ENCODE measurements around the gene PATE4. TPM values are rescaled to one million over a fixed set of nuclear protein-coding genes. Genes with fewer than 3 reads are reported as not detected.
A peak's percentile ranks its signal among the peaks of the same experiment; 100 is the strongest.

The PATE4 gene, protein sequence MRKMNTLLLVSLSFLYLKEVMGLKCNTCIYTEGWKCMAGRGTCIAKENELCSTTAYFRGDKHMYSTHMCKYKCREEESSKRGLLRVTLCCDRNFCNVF
- not detected for polyA plus RNA-seq (2013, experiment 1 of 2)
- polyA plus RNA-seq (2013, experiment 2 of 2), result not detected

DNA sequence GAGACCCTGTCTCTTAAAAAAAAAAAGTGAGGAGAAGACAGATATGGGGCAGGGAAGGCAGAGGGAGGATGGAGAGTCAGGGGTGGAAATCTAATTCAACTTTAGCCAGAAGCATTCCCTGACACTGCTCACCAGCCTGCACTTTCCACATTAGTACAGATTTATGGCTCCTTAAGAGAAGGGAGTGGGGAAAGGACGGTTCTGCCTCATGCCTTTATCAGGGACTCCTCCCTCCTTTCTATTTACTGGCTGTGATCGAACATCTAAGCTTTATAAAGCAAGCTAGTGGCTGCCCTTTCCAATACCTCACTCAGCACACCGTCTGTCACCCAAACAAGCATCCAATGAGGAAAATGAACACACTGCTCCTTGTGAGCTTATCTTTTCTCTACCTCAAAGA lies at the start of gene PATE4:
Gene PATE4, plus strand, starts transcription at position 301 of the 400 bp plus-strand sequence. Its CDS starts 44 bp downstream, at position 345.
- H3K14ac ChIP-seq (ENCODE audit: low read length in 2 of 2), result no peak within 1 kb of the TSS
- no peak within 1 kb of the TSS for H3K4ac ChIP-seq (ENCODE audit: low read depth in 1 of 2, low read length in 2 of 2)
- H2AFZ ChIP-seq (ENCODE audit: low read depth, low read length), result no peak within 1 kb of the TSS
- H2AK5ac ChIP-seq (ENCODE audit: low read length, severe bottlenecking), result no peak within 1 kb of the TSS
- no peaks in the 10 kb centered on the region for H3K36me3 ChIP-seq (ENCODE audit: control insufficient read depth in 1 of 2, insufficient read depth in 2 of 2, low read depth in 1 of 2, low read length in 2 of 2)
- H2BK12ac ChIP-seq (ENCODE audit: low read length in 2 of 2), result no peak within 1 kb of the TSS
- no peak within 1 kb of the TSS for H3K23ac ChIP-seq (ENCODE audit: low read length in 2 of 2)
- H4K91ac ChIP-seq (ENCODE audit: low read length), result no peak within 1 kb of the TSS
- no peak within 1 kb of the TSS for H2BK5ac ChIP-seq (ENCODE audit: low read depth, low read length, poor library complexity, severe bottlenecking)
- peaks cover 0 to 16% of the 10 kb centered on the region in 2 experiments for H3K27me3 ChIP-seq (ENCODE audit: control insufficient read depth in 1 of 2, insufficient read depth in 1 of 2, low read length in 2 of 2)
- H3K4me3 ChIP-seq (ENCODE audit: insufficient read depth in 1 of 2, low read depth in 1 of 2, low read length in 2 of 2), result no peak within 1 kb of the TSS
- H2BK15ac ChIP-seq (ENCODE audit: low read depth, poor library complexity, severe bottlenecking), result no peak within 1 kb of the TSS
- no peak for DNase-seq
- no peak within 1 kb of the TSS for H3K18ac ChIP-seq (ENCODE audit: low read depth in 1 of 2, low read length in 2 of 2)
- no peak within 1 kb of the TSS for H3K27ac ChIP-seq (ENCODE audit: low read length, poor library complexity, severe bottlenecking)
- H3K79me1 ChIP-seq (replicated peaks; ENCODE audit: low read length, poor library complexity, severe bottlenecking), result no peaks in the 10 kb centered on the region
- H3K9ac ChIP-seq (ENCODE audit: low read length), result no peak within 1 kb of the TSS
- no peaks in the 10 kb centered on the region for H3K4me1 ChIP-seq (ENCODE audit: control insufficient read depth, insufficient read depth, low read depth, low read length)
- WGBS, result 33% methylated on average over 2 of the region's 3 CpGs
- H3K4me2 ChIP-seq (ENCODE audit: low read length, poor library complexity, severe bottlenecking), result no peak within 1 kb of the TSS
- H2BK120ac ChIP-seq (ENCODE audit: low read depth, low read length), result no peak within 1 kb of the TSS
- H3K9me3 ChIP-seq (ENCODE audit: control insufficient read depth, low read length), result no peaks in the 10 kb centered on the region
- H4K8ac ChIP-seq (ENCODE audit: low read length), result no peak within 1 kb of the TSS

DNA sequence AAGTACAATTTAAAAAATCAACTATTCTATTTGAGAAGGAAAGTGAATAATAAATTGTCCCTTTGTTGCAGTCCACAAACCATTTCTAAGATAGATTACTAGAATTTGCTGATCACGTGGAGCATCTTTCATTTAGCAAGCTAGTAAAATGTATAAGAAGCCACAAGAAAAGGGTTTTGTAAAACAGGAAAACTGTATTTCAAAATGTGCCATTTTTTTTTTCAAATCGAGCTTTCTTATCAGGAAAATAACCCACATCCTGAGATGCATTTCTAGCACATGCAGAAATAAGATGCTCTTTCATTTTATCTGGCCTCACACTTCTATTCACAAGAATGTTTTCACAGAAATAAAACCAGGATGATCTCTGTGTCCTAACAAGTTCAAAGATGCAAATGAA lies 48.4 kb upstream of the PATE4 start:
- H3K4me2 ChIP-seq (ENCODE audit: low read length, poor library complexity, severe bottlenecking), result no peak overlapping the region
- no peak overlapping the region for H2BK12ac ChIP-seq (ENCODE audit: low read length in 2 of 2)
- no peak overlapping the region for H3K18ac ChIP-seq (ENCODE audit: low read depth in 1 of 2, low read length in 2 of 2)
- no peak overlapping the region for H2BK120ac ChIP-seq (ENCODE audit: low read depth, low read length)
- no peak overlapping the region for H3K14ac ChIP-seq (ENCODE audit: low read length in 2 of 2)
- no peak overlapping the region for H3K9ac ChIP-seq (ENCODE audit: low read length)
- no peaks in the 10 kb centered on the region for H3K79me1 ChIP-seq (replicated peaks; ENCODE audit: low read length, poor library complexity, severe bottlenecking)
- H3K9me3 ChIP-seq (ENCODE audit: control insufficient read depth, low read length), result no peaks in the 10 kb centered on the region
- 16% methylated on average over 1 of the region's 2 CpGs for WGBS
- H3K4me3 ChIP-seq (ENCODE audit: insufficient read depth in 1 of 2, low read depth in 1 of 2, low read length in 2 of 2), result no peak overlapping the region
- peaks cover 0 to 4% of the 10 kb centered on the region in 2 experiments for H3K27me3 ChIP-seq (ENCODE audit: control insufficient read depth in 1 of 2, insufficient read depth in 1 of 2, low read length in 2 of 2)
- H3K36me3 ChIP-seq (ENCODE audit: control insufficient read depth in 1 of 2, insufficient read depth in 2 of 2, low read depth in 1 of 2, low read length in 2 of 2), result no peaks in the 10 kb centered on the region
- H3K4me1 ChIP-seq (ENCODE audit: control insufficient read depth, insufficient read depth, low read depth, low read length), result no peaks in the 10 kb centered on the region
- no peak overlapping the region for H3K23ac ChIP-seq (ENCODE audit: low read length in 2 of 2)
- no peak overlapping the region for H2BK5ac ChIP-seq (ENCODE audit: low read depth, low read length, poor library complexity, severe bottlenecking)
- no peak for DNase-seq
- no peak overlapping the region for H2AFZ ChIP-seq (ENCODE audit: low read depth, low read length)
- no peak overlapping the region for H4K8ac ChIP-seq (ENCODE audit: low read length)
- H3K4ac ChIP-seq (ENCODE audit: low read depth in 1 of 2, low read length in 2 of 2), result no peak overlapping the region
- no peak overlapping the region for H3K27ac ChIP-seq (ENCODE audit: low read length, poor library complexity, severe bottlenecking)
- H2BK15ac ChIP-seq (ENCODE audit: low read depth, poor library complexity, severe bottlenecking), result no peak overlapping the region
- H4K91ac ChIP-seq (ENCODE audit: low read length), result no peak overlapping the region
- H2AK5ac ChIP-seq (ENCODE audit: low read length, severe bottlenecking), result no peak overlapping the region

DNA sequence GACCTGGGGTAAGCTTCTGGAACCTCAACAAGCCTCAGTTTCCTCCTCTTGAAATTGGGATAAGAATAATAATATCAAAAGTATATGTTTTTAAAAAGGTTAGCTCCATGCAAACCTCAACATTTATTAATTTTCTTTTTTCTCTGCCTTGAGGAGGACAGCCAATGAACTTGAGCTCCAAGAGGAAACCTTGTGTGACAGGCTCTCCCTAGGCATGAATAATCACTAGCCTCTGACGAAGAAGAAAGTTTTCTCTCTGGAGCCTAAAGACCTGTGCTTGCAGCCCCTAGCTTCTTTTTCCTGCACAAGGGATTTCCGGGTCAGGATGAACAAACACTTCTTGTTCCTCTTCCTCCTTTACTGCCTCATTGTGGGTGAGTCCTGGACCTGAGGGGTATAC lies 45.3 kb upstream of the PATE4 start, which contains the start of gene PATE3:
Gene PATE3, plus strand, starts transcription at position 301 of the 400 bp plus-strand sequence. Its CDS starts 25 bp downstream, at position 326.
- Histone ChIP-seq H3K9me3 (ENCODE audit: control insufficient read depth, low read length) (peaks cover 1% of the 10 kb centered on the region), H3K18ac (ENCODE audit: low read depth in 1 of 2, low read length in 2 of 2) (no peak within 1 kb of the TSS), H3K9ac (ENCODE audit: low read length) (no peak within 1 kb of the TSS), H2AFZ (ENCODE audit: low read depth, low read length) (no peak within 1 kb of the TSS), H3K14ac (ENCODE audit: low read length in 2 of 2) (no peak within 1 kb of the TSS), H3K4me3 (ENCODE audit: insufficient read depth in 1 of 2, low read depth in 1 of 2, low read length in 2 of 2) (no peak within 1 kb of the TSS), H3K4me1 (ENCODE audit: control insufficient read depth, insufficient read depth, low read depth, low read length) (no peaks in the 10 kb centered on the region), H3K23ac (ENCODE audit: low read length in 2 of 2) (peak within 1 kb of the TSS in 1 of 2 experiments; percentile 52), H2AK5ac (ENCODE audit: low read length, severe bottlenecking) (no peak within 1 kb of the TSS), H3K4me2 (ENCODE audit: low read length, poor library complexity, severe bottlenecking) (no peak within 1 kb of the TSS), H3K27me3 (ENCODE audit: control insufficient read depth in 1 of 2, insufficient read depth in 1 of 2, low read length in 2 of 2) (peaks cover 0 to 4% of the 10 kb centered on the region in 2 experiments), H2BK12ac (ENCODE audit: low read length in 2 of 2) (no peak within 1 kb of the TSS), H3K79me1 (replicated peaks; ENCODE audit: low read length, poor library complexity, severe bottlenecking) (no peaks in the 10 kb centered on the region), H3K36me3 (ENCODE audit: control insufficient read depth in 1 of 2, insufficient read depth in 2 of 2, low read depth in 1 of 2, low read length in 2 of 2) (no peaks in the 10 kb centered on the region), H4K91ac (ENCODE audit: low read length) (no peak within 1 kb of the TSS), H2BK120ac (ENCODE audit: low read depth, low read length) (no peak within 1 kb of the TSS), H3K27ac (ENCODE audit: low read length, poor library complexity, severe bottlenecking) (no peak within 1 kb of the TSS), H2BK15ac (ENCODE audit: low read depth, poor library complexity, severe bottlenecking) (no peak within 1 kb of the TSS), H3K4ac (ENCODE audit: low read depth in 1 of 2, low read length in 2 of 2) (no peak within 1 kb of the TSS), H4K8ac (ENCODE audit: low read length) (no peak within 1 kb of the TSS), H2BK5ac (ENCODE audit: low read depth, low read length, poor library complexity, severe bottlenecking) (no peak within 1 kb of the TSS)
- no peak for DNase-seq
- 36% methylated on average over 1 of the region's 2 CpGs for WGBS

DNA sequence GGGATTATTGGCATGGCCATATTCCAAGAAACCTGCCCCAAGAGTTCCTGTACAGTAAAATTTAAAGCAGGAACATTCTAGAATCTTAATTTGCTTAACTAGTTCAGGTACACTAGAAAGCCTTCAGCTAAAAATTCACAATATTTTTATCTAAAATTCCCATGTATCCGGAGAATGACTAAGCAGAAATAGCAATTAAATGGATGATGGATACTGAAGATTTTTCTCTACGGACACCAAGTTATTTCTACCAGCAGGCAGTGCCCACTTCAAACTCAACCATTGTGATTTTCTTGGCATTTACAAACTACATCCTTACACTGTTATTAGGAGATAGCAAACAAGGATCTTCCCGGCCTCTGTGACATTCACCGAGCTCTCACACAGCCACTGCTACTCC lies 42.3 kb upstream of the PATE4 start:
- no peak overlapping the region for H4K8ac ChIP-seq (ENCODE audit: low read length)
- H3K23ac ChIP-seq (ENCODE audit: low read length in 2 of 2), result no peak overlapping the region
- H2BK15ac ChIP-seq (ENCODE audit: low read depth, poor library complexity, severe bottlenecking), result no peak overlapping the region
- H3K4ac ChIP-seq (ENCODE audit: low read depth in 1 of 2, low read length in 2 of 2), result no peak overlapping the region
- no peak overlapping the region for H2BK5ac ChIP-seq (ENCODE audit: low read depth, low read length, poor library complexity, severe bottlenecking)
- H3K4me1 ChIP-seq (ENCODE audit: control insufficient read depth, insufficient read depth, low read depth, low read length), result no peaks in the 10 kb centered on the region
- H3K14ac ChIP-seq (ENCODE audit: low read length in 2 of 2), result no peak overlapping the region
- no peak overlapping the region for H3K9ac ChIP-seq (ENCODE audit: low read length)
- no peak overlapping the region for H3K18ac ChIP-seq (ENCODE audit: low read depth in 1 of 2, low read length in 2 of 2)
- H3K4me3 ChIP-seq (ENCODE audit: insufficient read depth in 1 of 2, low read depth in 1 of 2, low read length in 2 of 2), result no peak overlapping the region
- no peak overlapping the region for H2AFZ ChIP-seq (ENCODE audit: low read depth, low read length)
- H3K27me3 ChIP-seq (ENCODE audit: control insufficient read depth in 1 of 2, insufficient read depth in 1 of 2, low read length in 2 of 2), result peaks cover 0 to 4% of the 10 kb centered on the region in 2 experiments
- H4K91ac ChIP-seq (ENCODE audit: low read length), result no peak overlapping the region
- no peaks in the 10 kb centered on the region for H3K36me3 ChIP-seq (ENCODE audit: control insufficient read depth in 1 of 2, insufficient read depth in 2 of 2, low read depth in 1 of 2, low read length in 2 of 2)
- 91% methylated on average over 3 of the region's 4 CpGs for WGBS
- H3K9me3 ChIP-seq (ENCODE audit: control insufficient read depth, low read length), result peaks cover 27% of the 10 kb centered on the region
- H2AK5ac ChIP-seq (ENCODE audit: low read length, severe bottlenecking), result no peak overlapping the region
- no peak overlapping the region for H2BK12ac ChIP-seq (ENCODE audit: low read length in 2 of 2)
- no peak overlapping the region for H2BK120ac ChIP-seq (ENCODE audit: low read depth, low read length)
- H3K27ac ChIP-seq (ENCODE audit: low read length, poor library complexity, severe bottlenecking), result no peak overlapping the region
- no peaks in the 10 kb centered on the region for H3K79me1 ChIP-seq (replicated peaks; ENCODE audit: low read length, poor library complexity, severe bottlenecking)
- no peak overlapping the region for H3K4me2 ChIP-seq (ENCODE audit: low read length, poor library complexity, severe bottlenecking)
- DNase-seq, result no peak
